ENCODE results near the gene STYXL2.

Gene STYXL2

GRCh38 chr1:167093846-167094516 lies at the start of gene STYXL2:
Gene STYXL2 (plus strand): TSS chr1:167094075. CDS start chr1:167094850, 775 bp downstream.
- DNase-seq (ENCODE audit: low read depth): no peak

- DNase-seq (ENCODE audit: low read depth): no peak
Measured at GRCh38 chr1:167051907-167052306, 42.0 kb upstream of the STYXL2 start.

- DNase-seq (ENCODE audit: low read depth): peak; percentile 17
Measured at GRCh38 chr1:167052389-167052788, 41.5 kb upstream of the STYXL2 start.

- DNase-seq (ENCODE audit: low read depth): no peak
Measured at GRCh38 chr1:167054531-167054930, 39.3 kb upstream of the STYXL2 start.

GRCh38 chr1:167054946-167055630 lies 38.8 kb upstream of the STYXL2 start:
- no peak for DNase-seq (ENCODE audit: low read depth)

- DNase-seq (ENCODE audit: low read depth): no peak
Measured at GRCh38 chr1:167056529-167057231, 37.2 kb upstream of the STYXL2 start.

GRCh38 chr1:167057241-167057688 lies 36.6 kb upstream of the STYXL2 start:
- peak; percentile 33 for DNase-seq (ENCODE audit: low read depth)

- DNase-seq (ENCODE audit: low read depth): peak; percentile 25
Measured at GRCh38 chr1:167059045-167059808, 34.6 kb upstream of the STYXL2 start.

GRCh38 chr1:167059809-167060107 lies 34.1 kb upstream of the STYXL2 start:
- no peak for DNase-seq (ENCODE audit: low read depth)

- no peak for DNase-seq (ENCODE audit: low read depth)
Measured at GRCh38 chr1:167060141-167061072, 33.5 kb upstream of the STYXL2 start.

GRCh38 chr1:167061073-167061464 lies 32.8 kb upstream of the STYXL2 start:
- no peak for DNase-seq (ENCODE audit: low read depth)

GRCh38 chr1:167064621-167065020 lies 29.3 kb upstream of the STYXL2 start:
- no peak for DNase-seq (ENCODE audit: low read depth)

- DNase-seq (ENCODE audit: low read depth): no peak
Measured at GRCh38 chr1:167065471-167065870, 28.4 kb upstream of the STYXL2 start.

GRCh38 chr1:167066333-167067122 lies 27.3 kb upstream of the STYXL2 start:
- peak; percentile 20 for DNase-seq (ENCODE audit: low read depth)

- DNase-seq (ENCODE audit: low read depth): no peak
Measured at GRCh38 chr1:167067904-167068303, 26.0 kb upstream of the STYXL2 start.

GRCh38 chr1:167068761-167069160 lies 25.1 kb upstream of the STYXL2 start:
- DNase-seq (ENCODE audit: low read depth): no peak

GRCh38 chr1:167071286-167071685 lies 22.6 kb upstream of the STYXL2 start:
- DNase-seq (ENCODE audit: low read depth): no peak

- no peak for DNase-seq (ENCODE audit: low read depth)
Measured at GRCh38 chr1:167076136-167076710, 17.7 kb upstream of the STYXL2 start.

GRCh38 chr1:167077128-167077867 lies 16.6 kb upstream of the STYXL2 start:
- DNase-seq (ENCODE audit: low read depth): no peak

GRCh38 chr1:167077868-167078210 lies 16.0 kb upstream of the STYXL2 start:
- no peak for DNase-seq (ENCODE audit: low read depth)
